22Rv1 (cell line): ENCODE results near the gene ECE2.

Source experiments
- CTCF ChIP-seq: fragments of 450-650 bp; IDR thresholded peaks from 2 replicates; pipeline ENCODE4 v1.5.1; 2017; ENCODE audit warnings: mild to moderate bottlenecking
- ZFX ChIP-seq: fragments of 450-650 bp; IDR thresholded peaks from 2 replicates; pipeline ENCODE4 v1.6.1; 2017; ENCODE audit warnings: antibody characterized with exemption, borderline replicate concordance

DNA sequence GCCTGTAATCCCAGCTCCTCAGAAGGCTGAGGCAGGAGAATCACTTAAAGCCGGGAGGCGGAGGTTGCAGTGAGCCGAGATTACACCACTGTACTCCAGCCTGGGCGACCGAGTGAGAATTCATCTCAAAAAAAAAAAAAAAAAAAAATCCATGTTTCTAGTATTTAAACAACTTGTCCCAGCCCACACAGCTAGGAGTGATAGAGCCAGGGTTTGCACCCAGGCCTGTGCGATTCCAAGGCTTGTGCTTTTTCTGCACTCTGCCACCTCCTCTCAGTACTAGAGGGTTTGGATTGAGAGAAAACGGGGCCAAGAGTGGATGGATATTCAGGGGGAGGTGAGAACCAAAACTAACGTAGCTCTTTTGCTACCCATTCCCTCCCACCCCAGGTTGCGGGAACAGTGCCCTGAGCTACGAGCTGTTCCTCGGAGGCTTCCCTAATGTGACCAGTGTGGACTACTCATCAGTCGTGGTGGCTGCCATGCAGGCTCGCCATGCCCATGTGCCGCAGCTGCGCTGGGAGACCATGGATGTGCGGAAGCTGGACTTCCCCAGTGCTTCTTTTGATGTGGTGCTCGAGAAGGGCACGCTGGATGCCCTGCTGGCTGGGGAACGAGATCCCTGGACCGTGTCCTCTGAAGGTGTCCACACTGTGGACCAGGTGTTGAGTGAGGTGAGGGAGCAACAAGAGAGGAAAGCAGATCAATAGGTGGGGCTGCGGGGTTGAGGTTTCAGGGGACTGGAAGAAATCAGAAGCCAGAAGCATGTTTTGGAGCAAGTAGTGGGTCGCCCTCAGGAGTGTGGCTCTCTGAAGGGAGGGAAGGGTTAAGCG, 18.5 kb upstream of the ECE2 start:
- no peak for TF ChIP-seq CTCF
- TF ChIP-seq ZFX: no peak
